ENCODE measurements around the gene COBLL1.
"Not testable (repeated sequence)": the region's sequence is repeated elsewhere in the genome, so short reads cannot be mapped to it uniquely, and the experiment has no call there.

GRCh38 chr2:164710252-164710836 is 131.3 kb downstream of the COBLL1 start:
- not testable (repeated sequence) for TF ChIP-seq POLR2A (IDR thresholded peaks at IDR 0.05; ENCODE audit: low read depth); POLR2AphosphoS5 (IDR thresholded peaks at IDR 0.05)
